ENCODE results near the gene NECAB3.

GRCh38 chr20:33671573-33672288 is 2.5 kb downstream of the NECAB3 start:
- TF ChIP-seq CTCF (IDR thresholded peaks at IDR 0.05; ENCODE audit: insufficient read depth, low read depth, low read length) = no peak
- TF ChIP-seq EZH2 (IDR thresholded peaks at IDR 0.05; ENCODE audit: insufficient read depth, low read length) = no peak
